ENCODE data around the gene SEH1L. TPM values are rescaled to one million over a fixed set of nuclear protein-coding genes. Genes with fewer than 3 reads are reported as not detected.

The SEH1L gene
- total RNA-seq, 1 donor from 2014 or later: 115 TPM

DNA sequence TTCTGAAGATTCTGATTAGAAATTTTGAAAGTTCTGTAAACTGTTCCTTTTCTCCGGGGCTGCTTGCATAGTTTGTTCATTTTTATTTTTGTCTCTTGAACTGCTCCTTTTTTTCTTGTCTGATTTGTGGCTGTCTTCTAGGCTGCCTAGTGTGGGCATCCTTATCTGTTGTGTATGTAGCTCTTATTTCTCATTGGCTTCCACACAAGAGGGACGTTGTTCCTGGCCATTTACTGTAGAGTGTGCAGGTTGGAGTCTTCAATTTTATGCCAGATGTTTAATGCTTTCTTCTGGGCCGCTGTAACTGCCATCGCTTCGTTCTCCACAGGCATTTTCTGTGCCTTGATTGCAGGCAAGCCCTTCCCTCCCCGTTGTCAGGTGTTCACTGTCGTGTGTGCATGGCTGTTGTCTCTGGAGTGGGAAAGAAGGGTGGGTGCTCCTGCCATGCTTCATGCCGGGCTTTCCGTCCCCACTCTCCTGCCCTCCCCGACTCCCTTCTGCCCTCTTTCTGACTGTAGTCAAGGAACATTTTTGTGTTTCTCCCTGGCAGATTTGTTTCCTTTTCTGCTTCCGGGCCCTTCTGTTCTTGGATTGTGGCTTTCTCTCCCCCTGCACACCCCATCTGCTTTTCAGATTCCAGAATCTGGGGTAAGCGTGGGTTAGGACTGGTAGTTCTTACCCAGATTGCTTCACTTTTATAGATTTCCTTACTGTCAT, 58.9 kb downstream of the SEH1L start:
- DNase-seq (ENCODE audit: low spot score): no peak
- intact Hi-C loops (cut with micrococcal nuclease): loop anchor here (10.0 kb wide), 1 partner anchor 148 kb away; no protein-coding TSS in a partner anchor
- Mint-ChIP-seq H3K27ac (no peak overlapping the region), H3K36me3 (ENCODE audit: low read depth) (peaks cover 36% of the 10 kb centered on the region), H3K27me3 (ENCODE audit: low read depth) (no peaks in the 10 kb centered on the region), H3K4me3 (ENCODE audit: low read depth) (no peak overlapping the region), H3K4me1 (ENCODE audit: low read depth) (peaks cover 16% of the 10 kb centered on the region), H3K9me3 (no peaks in the 10 kb centered on the region)

DNA sequence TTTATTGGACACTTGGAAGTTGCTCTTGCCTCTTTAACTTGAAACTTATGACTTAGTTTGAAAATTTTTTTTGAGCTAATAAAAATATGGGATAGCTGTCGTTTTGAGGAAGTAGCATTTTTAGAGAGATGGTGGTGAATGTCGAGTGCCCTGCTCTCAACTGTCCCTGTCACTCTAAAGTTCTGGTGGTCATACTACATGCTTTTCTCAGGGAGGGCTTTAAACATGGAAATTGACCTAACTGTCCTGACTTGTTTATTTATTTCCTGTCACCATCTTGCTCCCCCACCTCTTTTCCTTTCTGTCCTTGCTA, 59.4 kb downstream of the SEH1L start:
- Mint-ChIP-seq H3K27me3 (ENCODE audit: low read depth) (no peaks in the 10 kb centered on the region), H3K4me3 (ENCODE audit: low read depth) (no peak overlapping the region), H3K36me3 (ENCODE audit: low read depth) (peaks cover 41% of the 10 kb centered on the region), H3K4me1 (ENCODE audit: low read depth) (peaks cover 16% of the 10 kb centered on the region), H3K27ac (peak overlapping the region; percentile 22), H3K9me3 (no peaks in the 10 kb centered on the region)
- no peak for DNase-seq (ENCODE audit: low spot score)
- intact Hi-C loops (cut with micrococcal nuclease): loop anchor here (10.0 kb wide), 1 partner anchor 148 kb away; no protein-coding TSS in a partner anchor

- intact Hi-C loops (cut with micrococcal nuclease): no loop called here
- Mint-ChIP-seq H3K27ac (no peak overlapping the region), H3K27me3 (ENCODE audit: low read depth) (no peaks in the 10 kb centered on the region), H3K4me1 (ENCODE audit: low read depth) (peaks cover 11% of the 10 kb centered on the region), H3K36me3 (ENCODE audit: low read depth) (peaks cover 74% of the 10 kb centered on the region), H3K4me3 (ENCODE audit: low read depth) (no peak overlapping the region), H3K9me3 (no peaks in the 10 kb centered on the region)
- DNase-seq (ENCODE audit: low spot score): no peak
Measured at GRCh38 chr18:13011719-13012118, 63.9 kb downstream of the SEH1L start.

- Mint-ChIP-seq H3K4me1 (ENCODE audit: low read depth) (peaks cover 8% of the 10 kb centered on the region), H3K27me3 (ENCODE audit: low read depth) (no peaks in the 10 kb centered on the region), H3K9me3 (no peaks in the 10 kb centered on the region), H3K27ac (no peak overlapping the region), H3K36me3 (ENCODE audit: low read depth) (peaks cover 79% of the 10 kb centered on the region), H3K4me3 (ENCODE audit: low read depth) (no peak overlapping the region)
- intact Hi-C loops (cut with micrococcal nuclease): no loop called here
- DNase-seq (ENCODE audit: low spot score): no peak
Measured at GRCh38 chr18:13014232-13014631, 66.4 kb downstream of the SEH1L start.

DNA sequence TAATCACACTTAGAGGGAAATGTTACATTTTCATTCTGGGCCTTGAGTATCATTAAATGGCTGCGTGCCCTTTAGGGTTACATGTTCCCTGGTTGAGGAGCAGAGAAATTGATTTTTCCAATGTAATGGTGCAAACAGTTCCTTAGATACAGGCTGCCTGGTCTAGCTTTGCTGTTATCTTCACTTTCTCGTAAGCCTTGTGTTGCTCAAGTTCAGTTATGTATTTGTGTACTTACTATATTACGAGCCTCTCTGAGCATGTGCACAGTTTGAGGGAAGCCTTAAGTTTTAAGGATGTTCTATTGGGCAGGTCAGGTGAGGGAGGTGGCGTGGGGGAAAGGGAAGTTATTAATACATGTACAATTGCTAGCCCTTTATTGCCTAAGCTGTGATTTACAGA, 67.0 kb downstream of the SEH1L start:
- peaks cover 77% of the 10 kb centered on the region for H3K36me3 Mint-ChIP-seq (ENCODE audit: low read depth)
- intact Hi-C loops (cut with micrococcal nuclease): no loop called here

DNA sequence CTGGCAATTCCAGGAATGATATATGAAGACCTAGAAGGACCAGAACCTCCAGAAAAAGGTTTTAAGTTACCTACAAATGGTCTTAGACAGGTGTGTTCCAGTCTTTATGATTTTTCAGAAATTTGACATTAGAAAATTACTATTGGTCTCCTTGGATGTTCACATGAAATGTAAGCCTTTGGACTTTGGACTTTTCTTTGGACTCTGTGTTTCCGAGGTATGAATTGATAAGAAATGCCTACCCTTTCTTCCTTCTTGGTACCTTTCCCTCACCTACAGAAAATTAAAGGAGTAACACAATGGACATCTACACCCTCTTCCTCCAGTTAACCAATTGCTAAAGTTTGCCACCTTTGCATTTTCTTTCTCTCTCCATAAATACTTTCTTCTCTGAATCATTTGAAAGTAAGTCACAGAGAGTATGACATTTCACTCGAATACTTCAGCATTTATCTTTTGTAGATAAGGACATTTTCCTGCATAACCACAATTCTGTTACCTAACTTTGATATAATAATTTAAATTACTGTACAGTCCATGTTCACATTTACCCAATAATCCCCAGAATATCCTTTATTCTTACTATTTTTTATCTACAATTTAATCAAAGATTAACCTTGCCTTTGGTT, 69.5 kb downstream of the SEH1L start:
- Mint-ChIP-seq H3K36me3 (ENCODE audit: low read depth) (peaks cover 89% of the 10 kb centered on the region), H3K27me3 (ENCODE audit: low read depth) (no peaks in the 10 kb centered on the region), H3K4me3 (ENCODE audit: low read depth) (no peak overlapping the region), H3K9me3 (peaks cover 7% of the 10 kb centered on the region), H3K27ac (peak overlapping the region; percentile 51), H3K4me1 (ENCODE audit: low read depth) (peaks cover 25% of the 10 kb centered on the region)
- intact Hi-C loops (cut with micrococcal nuclease): no loop called here
- no peak for DNase-seq (ENCODE audit: low spot score)

More for the DNA sequence above, 67.0 kb downstream of the SEH1L start:
- no peak for DNase-seq (ENCODE audit: low spot score)
- Mint-ChIP-seq H3K4me1 (ENCODE audit: low read depth) (peaks cover 11% of the 10 kb centered on the region), H3K4me3 (ENCODE audit: low read depth) (no peak overlapping the region), H3K27me3 (ENCODE audit: low read depth) (no peaks in the 10 kb centered on the region), H3K9me3 (no peaks in the 10 kb centered on the region), H3K27ac (no peak overlapping the region)

DNA sequence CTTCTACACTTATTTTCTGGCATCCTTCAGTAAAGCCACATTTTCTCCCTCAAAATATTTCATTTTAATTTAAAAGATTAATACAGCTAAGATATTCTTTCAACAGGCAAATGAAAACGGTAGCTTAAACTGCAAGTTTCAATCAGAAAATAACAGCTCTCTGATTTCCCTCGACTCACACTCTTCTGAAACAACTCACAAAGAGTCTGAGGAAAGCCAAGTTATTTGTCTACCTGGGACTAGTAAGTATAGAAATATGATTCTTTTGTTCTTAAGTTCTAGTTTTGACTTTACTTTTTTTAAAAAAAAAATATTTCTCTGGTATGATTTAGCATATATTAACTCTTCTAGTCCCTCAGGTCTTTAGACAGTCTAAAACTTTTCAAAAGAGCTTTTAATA, 70.6 kb downstream of the SEH1L start:
- Mint-ChIP-seq H3K27ac (no peak overlapping the region), H3K27me3 (ENCODE audit: low read depth) (no peaks in the 10 kb centered on the region), H3K9me3 (peaks cover 16% of the 10 kb centered on the region), H3K36me3 (ENCODE audit: low read depth) (peaks cover 89% of the 10 kb centered on the region), H3K4me1 (ENCODE audit: low read depth) (peaks cover 25% of the 10 kb centered on the region), H3K4me3 (ENCODE audit: low read depth) (no peak overlapping the region)
- intact Hi-C loops (cut with micrococcal nuclease): loop anchor here (2.0 kb wide), 1 partner anchor 14 kb away; no protein-coding TSS in a partner anchor
- DNase-seq (ENCODE audit: low spot score): no peak

DNA sequence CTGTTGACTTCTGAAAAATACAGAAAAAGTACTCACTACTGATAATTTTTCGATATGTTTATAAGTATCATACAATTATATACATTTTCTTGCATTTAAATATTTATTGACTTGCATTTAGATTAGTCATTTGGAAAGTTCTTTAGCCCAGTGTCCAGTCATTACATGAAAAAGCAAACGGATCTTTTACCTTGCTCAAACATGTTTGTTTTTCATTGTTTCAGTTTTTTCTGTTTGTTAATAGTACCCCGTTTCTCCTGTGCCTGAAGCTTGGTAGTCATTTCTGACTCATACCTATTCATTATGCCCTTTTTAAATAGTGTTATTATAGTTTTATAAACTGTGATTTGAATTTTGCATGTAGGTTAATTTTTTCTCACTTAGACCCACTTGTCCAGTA, 71.5 kb downstream of the SEH1L start:
- H3K27me3 Mint-ChIP-seq (ENCODE audit: low read depth): no peaks in the 10 kb centered on the region
- H3K9me3 Mint-ChIP-seq: peaks cover 24% of the 10 kb centered on the region
- H3K27ac Mint-ChIP-seq: no peak overlapping the region
- no peak overlapping the region for H3K4me3 Mint-ChIP-seq (ENCODE audit: low read depth)
- peaks cover 90% of the 10 kb centered on the region for H3K36me3 Mint-ChIP-seq (ENCODE audit: low read depth)
- no peak for DNase-seq (ENCODE audit: low spot score)
- H3K4me1 Mint-ChIP-seq (ENCODE audit: low read depth): peaks cover 28% of the 10 kb centered on the region
- intact Hi-C loops (cut with micrococcal nuclease): loop anchor here (2.0 kb wide), 1 partner anchor 14 kb away; no protein-coding TSS in a partner anchor

GRCh38 chr18:13022644-13023043, 74.8 kb downstream of the SEH1L start:
- DNase-seq (ENCODE audit: low spot score): no peak
- Mint-ChIP-seq H3K9me3 (peaks cover 24% of the 10 kb centered on the region), H3K4me3 (ENCODE audit: low read depth) (no peak overlapping the region), H3K36me3 (ENCODE audit: low read depth) (peaks cover 90% of the 10 kb centered on the region), H3K27ac (no peak overlapping the region), H3K27me3 (ENCODE audit: low read depth) (no peaks in the 10 kb centered on the region), H3K4me1 (ENCODE audit: low read depth) (peaks cover 35% of the 10 kb centered on the region)
- intact Hi-C loops (cut with micrococcal nuclease): no loop called here

DNA sequence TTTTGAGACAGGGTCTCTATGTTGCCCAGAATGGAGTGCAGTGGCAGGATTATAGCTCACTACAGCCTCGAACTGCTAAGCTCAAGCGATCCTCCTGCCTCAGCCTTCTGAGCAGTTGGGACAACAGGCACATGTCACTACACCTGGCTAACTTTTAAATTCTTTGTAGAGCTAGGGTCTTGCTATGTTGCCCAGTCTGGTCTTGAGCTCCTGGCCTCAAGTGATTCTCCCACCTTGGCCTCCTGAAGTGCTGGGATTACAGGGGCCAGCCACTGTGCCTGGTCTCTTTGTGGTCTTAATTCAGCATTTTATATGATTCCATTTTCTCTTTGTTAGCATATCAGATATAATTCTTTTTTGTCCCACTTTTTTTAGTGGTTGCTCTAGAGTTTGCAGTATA, 77.4 kb downstream of the SEH1L start:
- no peaks in the 10 kb centered on the region for H3K27me3 Mint-ChIP-seq (ENCODE audit: low read depth)
- DNase-seq (ENCODE audit: low spot score): no peak
- H3K9me3 Mint-ChIP-seq: peaks cover 24% of the 10 kb centered on the region
- no peak overlapping the region for H3K4me3 Mint-ChIP-seq (ENCODE audit: low read depth)
- intact Hi-C loops (cut with micrococcal nuclease): no loop called here
- peaks cover 25% of the 10 kb centered on the region for H3K4me1 Mint-ChIP-seq (ENCODE audit: low read depth)
- H3K36me3 Mint-ChIP-seq (ENCODE audit: low read depth): peaks cover 83% of the 10 kb centered on the region
- H3K27ac Mint-ChIP-seq: no peak overlapping the region

- no peak overlapping the region for H3K4me3 Mint-ChIP-seq (ENCODE audit: low read depth)
- no peak for DNase-seq (ENCODE audit: low spot score)
Measured at GRCh38 chr18:13026583-13027270, 78.9 kb downstream of the SEH1L start.

DNA sequence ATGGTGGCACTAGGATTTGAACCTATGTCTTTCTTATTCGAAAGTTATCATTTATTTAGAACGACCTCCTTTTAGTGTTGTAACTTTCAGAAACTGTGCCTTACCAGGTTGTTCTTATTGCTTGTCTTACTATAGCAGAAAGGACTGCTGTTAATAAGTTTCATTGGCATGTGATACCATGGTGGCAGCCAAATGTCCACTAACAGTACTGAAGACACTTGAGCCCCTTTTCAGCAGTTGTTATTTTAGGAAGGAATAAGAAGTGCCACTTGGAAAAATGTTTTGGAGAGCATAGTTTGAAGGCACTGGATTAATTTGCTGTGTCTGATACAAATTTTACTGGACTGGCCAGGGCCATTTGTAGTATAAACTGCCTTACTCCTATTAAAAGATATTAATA, 81.1 kb downstream of the SEH1L start:
- H3K4me1 Mint-ChIP-seq (ENCODE audit: low read depth): peaks cover 19% of the 10 kb centered on the region
- intact Hi-C loops (cut with micrococcal nuclease): no loop called here
- peaks cover 3% of the 10 kb centered on the region for H3K9me3 Mint-ChIP-seq
- no peak overlapping the region for H3K4me3 Mint-ChIP-seq (ENCODE audit: low read depth)
- DNase-seq (ENCODE audit: low spot score): no peak
- no peak overlapping the region for H3K27ac Mint-ChIP-seq
- peaks cover 78% of the 10 kb centered on the region for H3K36me3 Mint-ChIP-seq (ENCODE audit: low read depth)
- H3K27me3 Mint-ChIP-seq (ENCODE audit: low read depth): no peaks in the 10 kb centered on the region

More at GRCh38 chr18:13026583-13027270, 78.9 kb downstream of the SEH1L start:
- peaks cover 79% of the 10 kb centered on the region for H3K36me3 Mint-ChIP-seq (ENCODE audit: low read depth)
- intact Hi-C loops (cut with micrococcal nuclease): no loop called here
- peaks cover 21% of the 10 kb centered on the region for H3K4me1 Mint-ChIP-seq (ENCODE audit: low read depth)
- H3K27ac Mint-ChIP-seq: no peak overlapping the region
- no peaks in the 10 kb centered on the region for H3K27me3 Mint-ChIP-seq (ENCODE audit: low read depth)
- peaks cover 20% of the 10 kb centered on the region for H3K9me3 Mint-ChIP-seq

DNA sequence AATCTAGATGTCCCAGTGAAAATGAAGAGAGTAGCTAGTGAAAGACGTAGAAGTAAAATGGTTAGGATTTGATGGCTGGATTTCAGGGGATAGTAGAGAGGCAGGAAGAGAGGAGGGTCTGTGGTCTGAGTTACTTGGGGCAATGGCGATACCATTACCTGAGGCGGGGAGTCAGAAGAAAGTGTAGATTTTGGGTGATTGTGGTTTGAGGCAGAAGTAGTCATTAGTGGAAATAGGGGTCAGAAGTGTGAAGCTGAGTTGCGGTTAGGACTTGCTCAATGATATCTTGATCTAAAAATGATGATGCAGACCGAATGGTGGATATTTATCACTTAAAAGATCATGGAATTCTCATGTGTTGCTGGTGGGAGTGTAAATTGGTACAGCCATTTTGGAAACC, 84.4 kb downstream of the SEH1L start:
- Mint-ChIP-seq H3K4me3 (ENCODE audit: low read depth) (no peak overlapping the region), H3K36me3 (ENCODE audit: low read depth) (peaks cover 62% of the 10 kb centered on the region), H3K4me1 (ENCODE audit: low read depth) (peaks cover 11% of the 10 kb centered on the region), H3K9me3 (no peaks in the 10 kb centered on the region), H3K27ac (no peak overlapping the region), H3K27me3 (ENCODE audit: low read depth) (no peaks in the 10 kb centered on the region)
- no peak for DNase-seq (ENCODE audit: low spot score)
- intact Hi-C loops (cut with micrococcal nuclease): no loop called here

All from activated T-helper 2 cell treated with anti-CD3 and anti-CD28 coated beads, Interferon-gamma antibody, Interleukin-2, Interleukin-4, amounts not matched to agents 10 μg/mL and 5 μg/mL and 100 μg/mL, durations not matched to agents 14 hours and 24 hours and 36 hours (primary cell).